Occipital lobe (tissue), 2 donors: ENCODE results near the gene PGBD5. TPM values are rescaled to one million over a fixed set of nuclear protein-coding genes. Genes with fewer than 3 reads are reported as not detected.
A peak's percentile ranks its signal among the peaks of the same experiment; 100 is the strongest.

Source experiments
- DNase-seq: peaks from one replicate; lab custom pipeline; 2025; lab: John Stamatoyannopoulos, UW
- total RNA-seq: library from RNA; depleted of rRNA; stranded (reverse); fragments of >200 nt; gene quantifications from one replicate; pipeline ENCODE4 v1.2.3, GENCODE V29; 2014

The PGBD5 gene
- total RNA-seq, 1 donor from 2014 or later = 25.6 TPM

DNA sequence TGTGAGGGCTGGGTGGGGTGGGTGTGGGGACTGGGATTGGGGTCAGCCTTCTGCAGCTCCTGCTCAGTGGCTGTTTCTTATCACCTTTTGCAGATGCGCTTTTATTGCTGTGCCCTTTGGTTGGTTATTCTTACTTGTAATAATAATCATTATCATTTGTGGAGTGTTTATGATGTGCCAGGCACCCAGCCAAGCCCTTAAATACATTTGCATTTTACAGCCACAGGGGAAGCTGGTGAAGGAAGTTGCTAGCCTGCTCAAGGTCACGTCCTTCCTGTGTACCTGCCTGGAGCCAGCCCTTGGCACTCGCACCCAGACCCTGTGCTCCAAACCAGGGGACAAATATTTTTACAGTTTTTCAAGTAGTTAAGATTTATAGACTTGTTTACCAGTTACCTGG lies 144.0 kb downstream of the PGBD5 start:
- DNase-seq = no peak

DNA sequence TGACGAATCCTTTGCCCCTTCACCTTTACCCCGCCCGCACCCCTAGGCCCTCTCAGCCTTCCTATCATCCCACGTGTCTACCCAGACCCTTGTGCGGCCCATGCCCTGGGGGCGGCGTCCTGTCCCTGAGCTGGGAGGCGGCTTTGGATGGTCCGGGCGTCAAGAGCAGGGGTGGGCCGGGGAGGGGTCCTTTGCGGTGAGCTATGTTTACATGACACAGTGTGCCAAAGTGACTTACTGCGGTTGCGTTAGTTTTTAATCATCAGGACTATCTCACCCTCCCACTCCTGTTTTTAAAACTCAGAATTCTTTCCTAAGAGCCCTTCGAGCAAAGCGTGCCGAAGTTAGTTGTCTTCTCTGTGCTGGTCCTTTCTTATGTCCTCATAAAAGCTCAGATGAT lies 144.6 kb downstream of the PGBD5 start:
- no peak for DNase-seq

DNA sequence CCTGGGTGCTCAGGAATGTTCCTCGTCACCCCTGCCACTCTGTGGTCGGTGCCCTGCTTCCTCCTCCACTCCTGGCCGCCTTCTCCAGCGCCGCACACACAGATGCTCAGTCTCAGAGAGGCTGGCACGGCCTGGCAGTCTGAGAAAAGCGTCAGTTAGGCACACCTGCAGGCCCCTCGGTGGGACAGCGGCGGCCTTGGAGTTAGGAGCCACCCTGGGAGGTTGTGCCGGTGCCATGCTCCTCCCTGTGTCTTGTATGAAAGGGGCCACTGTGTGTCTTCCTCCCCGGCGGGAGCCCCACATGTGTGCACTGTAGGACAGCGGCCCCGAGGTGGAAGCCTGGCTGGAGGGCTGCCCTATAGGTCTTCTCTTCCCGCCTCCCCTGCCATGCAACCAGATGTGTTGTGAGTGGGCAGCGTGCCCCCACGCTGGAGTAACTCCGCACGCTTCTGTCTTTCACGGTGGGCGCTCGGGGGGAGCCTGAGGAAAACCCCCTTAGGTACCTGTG lies 145.2 kb downstream of the PGBD5 start:
- DNase-seq = no peak

DNA sequence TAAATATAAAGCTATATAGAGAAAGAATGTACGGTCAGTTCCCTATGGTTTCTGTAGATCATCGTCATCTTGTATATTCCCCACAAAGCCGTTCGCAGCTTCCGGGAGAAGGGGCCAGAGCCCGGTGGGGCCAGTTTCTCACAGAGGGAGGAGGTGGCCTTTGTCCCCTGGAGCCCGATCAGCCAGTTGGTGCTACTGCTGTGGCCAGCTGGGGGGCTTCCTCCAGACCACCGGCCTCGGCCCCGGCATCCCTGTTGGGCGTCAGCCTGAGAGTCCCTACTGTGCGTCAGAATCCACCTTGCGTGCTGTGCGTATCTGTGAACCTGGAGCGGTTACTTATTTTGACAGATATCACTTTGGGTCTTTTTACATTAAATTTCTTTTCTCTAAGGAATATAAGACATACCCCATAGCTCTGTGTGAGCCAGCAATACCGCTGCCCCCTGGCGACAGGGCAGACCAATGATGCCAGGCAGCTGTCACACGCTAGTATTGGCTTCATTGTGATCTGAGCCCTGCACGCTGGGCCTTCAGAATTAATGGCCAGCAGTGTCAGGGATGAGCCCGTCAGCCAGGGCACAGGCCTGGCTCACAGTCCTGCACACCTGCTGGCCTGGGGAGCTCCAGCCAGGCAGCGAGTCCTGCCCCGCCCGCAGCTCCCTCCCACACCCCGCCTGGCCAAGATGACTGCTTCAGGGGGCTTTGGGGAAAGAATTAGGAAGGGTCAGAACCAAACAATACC lies 145.9 kb downstream of the PGBD5 start:
- DNase-seq = no peak

DNA sequence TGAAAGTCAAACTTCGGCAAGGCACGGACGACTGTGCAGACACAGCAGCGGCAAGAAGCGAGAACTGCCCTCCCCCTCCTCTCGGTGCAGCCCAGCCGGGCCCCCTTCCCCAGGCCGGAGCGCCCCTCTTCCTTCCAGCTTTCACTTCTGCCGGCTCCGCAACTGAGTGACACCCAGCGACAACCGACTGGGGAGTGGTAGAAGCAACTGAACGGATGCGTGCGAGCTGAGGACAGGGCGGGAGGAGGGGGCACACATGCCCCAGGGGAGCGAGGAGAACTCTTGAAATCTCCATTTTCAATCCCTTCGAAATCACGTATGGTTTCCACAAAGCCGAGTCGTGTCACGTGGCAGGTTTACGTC lies 146.6 kb downstream of the PGBD5 start:
- DNase-seq = no peak

DNA sequence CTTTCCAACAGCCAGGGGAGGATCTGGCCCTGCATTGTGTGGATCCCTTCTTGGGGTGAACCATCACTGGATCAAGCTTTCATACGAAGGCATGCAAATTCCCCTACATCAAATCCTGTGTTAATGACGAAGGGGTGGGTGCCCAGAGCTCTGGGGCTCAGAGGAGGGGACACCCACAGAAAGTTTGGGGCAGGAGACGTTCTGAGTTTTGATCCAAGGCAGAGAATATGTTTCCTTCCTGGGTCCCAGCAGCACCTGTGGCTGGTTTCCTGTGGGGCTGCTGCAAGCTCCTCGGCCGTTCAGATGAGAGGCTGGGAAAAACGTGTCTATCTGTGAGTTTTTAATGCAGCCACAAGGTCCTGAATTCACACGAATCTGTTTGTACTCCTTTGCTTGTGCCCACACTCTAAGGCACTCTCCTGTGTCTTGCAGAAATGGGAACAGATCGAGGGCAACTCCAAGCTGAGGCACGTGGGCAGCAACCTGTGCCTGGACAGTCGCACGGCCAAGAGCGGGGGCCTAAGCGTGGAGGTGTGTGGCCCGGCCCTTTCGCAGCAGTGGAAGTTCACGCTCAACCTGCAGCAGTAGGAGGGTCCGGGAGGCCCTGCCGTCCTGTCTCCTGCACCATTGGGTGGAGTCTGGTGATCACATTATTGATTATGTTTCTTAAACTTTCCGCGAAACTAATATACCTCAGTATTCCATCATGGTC lies 147.1 kb downstream of the PGBD5 start:
- no peak for DNase-seq

DNA sequence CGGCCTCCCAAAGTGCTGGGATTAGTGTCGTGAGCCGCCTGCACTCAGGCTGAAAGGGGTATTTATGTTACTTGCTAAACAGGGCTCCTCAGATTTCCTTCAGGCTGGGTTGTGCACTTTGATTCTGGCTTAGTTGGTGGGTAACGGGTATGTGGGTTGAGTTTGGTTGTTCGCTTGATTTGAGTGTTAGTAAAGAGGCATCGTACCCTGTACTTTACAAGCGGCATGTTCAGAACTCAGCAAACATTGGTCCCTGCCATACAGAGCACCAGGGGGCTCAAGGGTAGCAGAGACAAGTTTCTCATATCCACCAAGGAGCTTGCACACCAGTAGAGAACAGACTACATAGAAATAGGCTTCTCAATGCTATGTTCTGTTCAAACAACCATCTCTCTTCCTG lies 147.8 kb downstream of the PGBD5 start:
- DNase-seq = no peak

DNA sequence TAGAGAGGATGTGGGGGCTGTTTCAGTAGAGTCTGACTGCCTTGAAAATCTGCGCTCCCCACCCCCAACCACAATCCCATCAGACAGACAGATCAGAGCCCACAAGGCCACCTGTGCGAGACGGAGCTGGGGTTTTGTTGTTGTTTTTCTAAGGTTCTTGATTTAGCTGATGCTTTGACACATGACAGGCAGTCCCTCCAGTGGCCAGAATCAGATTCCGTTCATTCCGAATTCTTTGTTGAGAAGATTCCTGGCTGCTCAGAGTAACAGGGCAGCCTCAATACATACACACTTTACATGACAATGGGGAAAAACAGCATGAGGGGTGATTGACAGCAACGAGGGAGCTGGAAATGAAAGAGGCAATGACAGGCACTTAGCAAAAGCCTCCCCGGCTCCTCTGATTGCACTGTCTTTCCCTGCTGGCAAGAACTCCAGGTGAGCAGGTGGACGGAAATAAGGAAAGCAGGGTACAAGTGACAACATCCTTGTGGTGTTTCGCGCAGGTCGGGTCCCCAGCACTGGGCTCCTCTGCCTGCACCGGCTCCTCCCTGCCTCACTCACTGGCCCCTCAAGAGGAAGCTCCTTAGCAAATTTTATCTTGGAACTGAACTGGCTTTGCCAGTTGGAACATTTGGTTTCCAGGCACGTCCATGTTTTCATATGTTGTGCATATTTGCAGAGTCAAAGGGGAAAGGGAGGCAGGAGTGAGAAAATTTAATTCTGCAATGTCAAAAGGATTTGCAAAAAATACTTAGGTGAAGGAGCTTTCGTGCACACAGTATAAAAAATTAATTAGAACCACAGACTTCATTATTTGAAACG lies 148.7 kb downstream of the PGBD5 start:
- DNase-seq = no peak

DNA sequence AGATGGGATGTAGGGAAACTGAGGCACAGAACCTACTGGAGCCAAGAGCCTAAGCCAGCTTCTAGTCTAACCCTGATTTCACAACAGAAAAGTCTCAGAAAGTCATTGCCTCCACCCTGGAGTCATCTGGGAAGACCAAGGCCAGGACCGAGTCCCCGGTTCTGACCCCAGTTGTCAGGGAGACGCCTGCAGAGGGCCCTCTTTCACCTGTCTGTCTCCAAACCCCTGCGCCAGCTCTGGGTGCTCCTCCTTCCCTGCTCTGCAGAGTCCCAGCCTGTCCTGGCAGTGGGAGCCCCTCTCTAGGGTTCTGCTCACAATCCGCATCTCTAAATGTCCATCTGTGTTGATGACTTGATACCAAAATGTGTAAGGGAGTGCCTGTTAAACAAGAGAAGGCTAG lies 149.7 kb downstream of the PGBD5 start:
- no peak for DNase-seq

DNA sequence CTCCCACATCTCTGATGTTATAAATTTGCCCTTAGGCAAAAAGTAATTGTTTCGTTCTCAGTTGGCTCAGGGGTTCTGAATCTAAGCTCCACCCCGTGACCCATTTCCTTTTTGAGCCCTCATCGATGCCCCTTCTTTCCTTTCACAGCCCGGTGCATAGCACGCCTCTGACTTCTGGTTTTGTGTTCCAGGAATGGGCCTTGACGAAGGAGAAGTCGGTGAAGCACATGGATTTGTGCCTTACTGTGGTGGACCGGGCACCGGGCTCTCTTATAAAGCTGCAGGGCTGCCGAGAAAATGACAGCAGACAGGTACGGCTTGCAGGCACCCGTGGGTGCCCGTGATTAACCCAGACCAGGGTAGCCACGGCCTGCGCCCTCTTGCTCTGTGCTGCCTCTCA lies 151.9 kb downstream of the PGBD5 start:
- no peak for DNase-seq

DNA sequence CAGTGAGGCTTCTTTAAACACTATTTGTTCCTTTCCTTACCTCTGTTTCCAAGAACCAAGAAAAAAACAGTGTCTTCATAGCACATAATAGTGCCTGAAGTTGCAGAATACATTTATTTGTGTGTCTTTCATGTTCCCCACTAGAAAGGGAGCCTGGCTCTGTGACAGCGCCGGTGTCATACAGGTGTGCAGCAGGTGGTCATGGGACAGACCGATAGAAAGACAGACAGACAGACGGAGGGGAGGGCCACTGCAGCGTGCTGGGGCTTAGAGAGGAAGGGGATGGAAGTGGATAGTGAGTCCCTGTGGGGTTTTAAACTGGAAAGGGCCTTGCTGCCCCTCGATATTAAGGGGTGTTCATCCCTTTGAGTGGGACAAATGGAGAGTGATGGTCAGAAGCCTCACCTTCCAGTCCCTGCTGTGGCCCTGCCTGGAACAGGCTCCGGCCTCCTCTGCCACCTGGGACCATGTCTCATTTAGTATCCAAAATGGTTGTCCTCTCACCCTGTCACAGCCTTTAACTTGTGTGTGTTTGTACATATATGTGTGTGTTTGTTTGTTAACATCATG lies 152.9 kb downstream of the PGBD5 start:
- DNase-seq = no peak

DNA sequence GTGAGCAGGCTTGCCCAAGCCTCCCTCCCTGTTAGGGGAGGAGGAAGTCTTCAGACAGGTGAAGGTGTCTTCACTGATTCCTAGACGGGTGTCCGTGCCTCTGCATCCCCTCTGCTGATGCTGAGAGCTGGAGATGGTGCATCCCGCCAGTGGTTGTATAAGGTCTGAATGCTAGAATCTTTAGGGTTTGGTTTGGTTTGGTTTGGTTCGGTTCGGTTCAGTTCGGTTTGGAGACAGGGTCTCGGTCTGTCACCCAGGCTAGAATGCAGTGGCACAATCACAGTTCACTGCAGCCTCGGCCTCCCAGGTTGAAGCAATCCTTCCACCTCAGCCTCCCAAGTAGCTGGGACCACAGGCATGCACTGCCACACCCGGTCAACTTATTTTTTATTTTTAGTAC lies 153.6 kb downstream of the PGBD5 start:
- no peak for DNase-seq

DNA sequence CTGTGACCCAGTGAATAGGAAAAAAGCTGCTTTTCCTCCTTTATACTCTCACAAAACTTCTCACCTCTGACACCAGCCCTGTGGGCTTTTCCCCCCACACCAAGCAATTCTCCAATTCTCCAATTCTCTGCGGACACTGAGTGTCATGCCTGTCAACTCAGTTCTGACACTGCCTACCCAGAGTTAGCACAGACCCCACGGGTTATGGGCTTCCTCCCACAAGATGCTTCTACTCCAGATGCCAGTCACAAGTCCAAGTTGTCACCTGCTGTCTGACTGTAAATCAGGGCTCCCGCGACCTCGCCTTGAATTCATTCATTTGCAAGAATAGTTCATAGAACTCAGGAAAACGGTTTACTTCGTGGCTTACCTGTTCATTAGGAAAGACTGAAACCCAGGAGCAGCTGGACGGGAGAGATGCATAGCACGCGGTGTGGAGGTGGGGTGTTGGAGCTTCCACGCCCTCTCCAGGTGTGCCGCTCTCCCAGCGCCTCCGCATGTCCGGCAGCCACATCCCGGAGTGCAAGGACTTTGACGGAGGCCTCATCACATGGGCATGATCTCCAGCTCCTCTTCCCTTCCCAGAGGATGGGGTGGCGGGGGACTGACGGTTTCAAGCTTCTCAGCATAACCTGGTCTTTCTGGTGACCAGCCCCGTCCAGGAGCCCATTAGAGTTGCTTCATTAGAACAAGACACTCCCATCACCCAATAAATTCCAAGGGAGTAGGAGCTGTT lies 154.7 kb downstream of the PGBD5 start:
- no peak for DNase-seq

DNA sequence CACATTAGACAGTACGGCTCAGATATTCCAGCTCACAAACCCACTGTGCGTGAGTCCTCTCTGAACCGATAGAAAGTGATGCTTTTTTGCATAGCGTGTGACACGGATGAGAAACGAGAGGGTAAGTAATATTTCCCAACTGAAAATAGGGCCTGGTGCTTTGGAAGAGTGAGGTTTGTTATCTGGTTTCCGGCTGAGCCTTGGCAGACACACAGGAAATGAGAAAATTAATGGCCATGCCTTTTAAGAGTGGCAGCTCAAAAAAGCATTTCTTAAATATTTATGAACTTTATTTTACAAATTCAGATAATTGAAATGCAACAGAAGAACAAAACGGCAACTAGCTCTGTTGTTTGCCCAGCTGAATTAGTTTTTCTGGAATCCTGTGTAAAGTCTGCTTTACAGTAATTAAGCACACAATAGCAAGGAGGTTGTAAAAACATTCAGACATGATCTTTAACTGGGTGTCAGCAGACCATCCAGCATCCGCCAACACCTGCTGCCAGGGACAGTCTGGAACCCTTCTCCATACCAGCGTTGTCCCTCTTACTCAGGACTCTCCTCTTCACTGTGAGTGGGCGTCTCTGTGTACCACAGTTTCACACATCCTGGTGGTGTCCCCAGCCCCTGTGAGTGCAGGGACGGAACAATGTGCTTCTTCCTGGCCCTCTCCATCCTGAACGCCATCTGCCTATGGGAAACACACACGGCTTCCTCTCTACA lies 155.4 kb downstream of the PGBD5 start:
- peak; percentile 43 for DNase-seq

DNA sequence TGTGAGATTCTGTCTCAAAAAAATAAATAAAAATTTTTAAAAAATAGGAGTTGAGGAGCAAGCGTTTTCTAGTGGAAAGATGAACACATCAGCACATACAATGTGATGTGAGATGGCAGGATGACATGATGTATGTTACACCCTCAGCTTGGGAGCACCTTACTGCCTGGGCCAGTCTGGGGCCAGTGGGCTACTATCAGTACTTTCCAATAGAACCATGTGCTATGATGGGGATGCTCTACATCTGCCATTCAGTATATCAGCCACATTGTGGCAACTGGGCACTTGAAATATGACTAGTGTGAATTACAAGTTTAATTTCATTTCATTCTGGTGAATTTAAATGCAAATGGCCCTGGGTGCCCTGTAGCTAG lies 156.0 kb downstream of the PGBD5 start:
- no peak for DNase-seq

DNA sequence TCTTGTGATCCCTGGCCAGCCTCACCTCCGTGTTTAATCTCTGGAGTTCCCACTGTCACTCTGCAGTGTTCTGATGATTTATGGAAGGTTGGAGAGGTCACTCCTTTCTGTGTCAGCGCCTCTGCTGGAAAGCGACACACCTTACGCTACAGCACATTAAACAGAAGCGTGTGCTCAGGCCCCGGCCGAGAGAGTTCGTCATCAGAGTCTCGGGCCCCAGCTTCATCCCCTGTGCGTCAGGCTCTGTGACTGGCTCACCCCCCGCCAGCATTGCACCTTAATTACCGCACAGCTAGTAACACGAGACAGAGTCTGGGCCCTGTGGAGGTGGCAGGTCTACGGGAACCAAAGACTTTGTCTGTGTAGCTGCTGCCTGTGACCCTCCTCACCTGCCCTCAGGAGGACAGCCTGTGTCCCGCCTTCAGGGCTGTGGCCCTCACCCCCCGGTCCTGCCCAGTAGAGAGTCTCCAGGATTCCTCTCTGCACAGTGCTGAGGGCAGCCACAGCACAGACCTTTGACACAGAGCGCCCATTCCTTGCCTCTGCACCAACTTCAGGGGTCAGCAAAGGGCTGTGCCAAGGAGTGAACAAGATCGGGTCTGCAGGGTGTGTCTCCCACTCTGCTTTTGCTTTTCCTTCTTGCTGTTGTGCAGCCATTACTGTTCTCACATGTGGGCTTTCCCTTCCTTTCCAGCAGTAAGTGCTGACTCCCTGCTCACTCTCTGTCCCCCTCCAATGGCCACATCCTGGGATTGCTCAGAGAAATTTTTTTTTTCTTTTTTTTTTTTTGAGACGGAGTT lies 157.6 kb downstream of the PGBD5 start:
- DNase-seq = no peak

DNA sequence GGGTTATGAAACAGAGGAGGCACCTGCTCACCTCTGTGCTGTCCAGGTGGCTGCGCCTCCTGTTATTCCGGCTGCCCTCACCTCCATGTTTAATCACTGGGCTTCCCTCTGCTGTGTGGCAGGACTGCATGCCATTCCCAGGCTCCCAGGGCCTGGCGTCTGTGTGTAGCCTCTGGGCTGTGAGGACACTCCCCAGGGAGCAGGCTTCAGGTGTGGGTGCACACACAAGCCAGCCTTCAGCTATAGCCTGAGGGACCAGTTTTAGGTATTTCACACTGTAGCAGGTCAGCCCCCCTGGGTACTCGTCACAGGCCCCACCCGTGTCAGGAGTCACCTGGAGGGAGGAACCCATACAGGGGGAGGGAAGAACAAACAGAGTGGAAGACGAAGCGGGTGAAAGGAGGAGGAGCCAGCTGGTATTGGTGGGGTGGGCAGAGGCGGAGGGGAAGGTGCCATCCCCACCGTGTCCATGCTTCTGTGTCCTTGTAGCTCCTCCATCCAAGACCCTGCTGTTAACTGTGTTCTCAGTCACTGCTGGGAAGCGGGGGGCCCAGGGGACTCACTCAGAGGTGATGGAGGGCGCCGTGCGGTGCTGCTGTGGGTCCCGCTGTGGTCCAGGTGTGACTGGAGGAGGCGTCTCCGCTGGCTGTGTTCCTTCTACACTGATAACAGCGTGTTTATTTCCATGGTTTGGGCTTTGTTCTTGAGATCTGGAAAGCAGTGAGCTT lies 158.6 kb downstream of the PGBD5 start:
- DNase-seq = no peak

DNA sequence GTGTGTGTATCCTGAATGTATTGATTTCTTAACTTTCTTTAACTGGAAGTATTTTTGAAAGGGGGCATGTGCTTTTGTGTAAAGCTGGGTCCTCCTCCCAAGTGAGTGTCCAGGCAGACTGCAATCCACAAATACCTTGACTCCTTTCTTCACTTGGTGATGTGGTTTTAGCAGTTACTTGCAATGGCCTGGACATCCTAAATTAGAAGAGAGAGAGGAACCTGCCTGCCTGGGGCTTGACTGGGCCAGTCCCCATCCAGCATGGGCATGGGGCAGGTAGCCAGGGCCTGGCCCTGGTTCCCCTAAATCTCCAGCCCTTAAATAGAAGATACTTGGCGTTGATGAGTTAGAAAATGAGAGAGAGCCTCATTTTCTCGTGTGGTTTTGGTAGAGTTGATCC lies 159.7 kb downstream of the PGBD5 start:
- DNase-seq = no peak
